ENCODE measurements around the gene MAGEA8.
"Not testable (repeated sequence)": the region's sequence is repeated elsewhere in the genome, so short reads cannot be mapped to it uniquely, and the experiment has no call there.

MAGEA8 gene, protein sequence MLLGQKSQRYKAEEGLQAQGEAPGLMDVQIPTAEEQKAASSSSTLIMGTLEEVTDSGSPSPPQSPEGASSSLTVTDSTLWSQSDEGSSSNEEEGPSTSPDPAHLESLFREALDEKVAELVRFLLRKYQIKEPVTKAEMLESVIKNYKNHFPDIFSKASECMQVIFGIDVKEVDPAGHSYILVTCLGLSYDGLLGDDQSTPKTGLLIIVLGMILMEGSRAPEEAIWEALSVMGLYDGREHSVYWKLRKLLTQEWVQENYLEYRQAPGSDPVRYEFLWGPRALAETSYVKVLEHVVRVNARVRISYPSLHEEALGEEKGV

GRCh38 chrX:149881081-149881711 is at the start of gene MAGEA8:
Gene MAGEA8 (plus strand): TSS chrX:149881183. CDS start chrX:149884273, 3,090 bp downstream.
- DNase-seq (ENCODE audit: low spot score) = no peak

DNA sequence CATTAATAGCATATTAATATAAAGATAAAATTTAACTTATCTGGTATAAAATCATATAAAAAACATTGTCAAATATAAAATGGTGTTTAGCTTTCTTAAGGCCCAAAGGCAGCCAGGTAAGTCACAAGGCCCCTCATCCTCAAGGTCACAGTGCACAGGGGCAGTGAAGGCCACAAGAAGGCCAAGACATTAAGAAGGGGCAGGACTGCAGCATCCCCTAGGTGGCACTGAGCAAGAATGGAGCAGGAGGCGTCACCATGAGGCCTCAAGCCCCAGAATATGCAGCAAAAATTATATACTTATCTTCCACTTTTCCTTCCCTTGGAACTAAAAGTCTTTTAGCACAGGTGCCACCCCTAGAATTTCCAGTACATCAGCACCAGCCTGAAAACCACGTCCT is 49.5 kb upstream of the MAGEA8 start:
- no peak for DNase-seq (ENCODE audit: low spot score)

DNA sequence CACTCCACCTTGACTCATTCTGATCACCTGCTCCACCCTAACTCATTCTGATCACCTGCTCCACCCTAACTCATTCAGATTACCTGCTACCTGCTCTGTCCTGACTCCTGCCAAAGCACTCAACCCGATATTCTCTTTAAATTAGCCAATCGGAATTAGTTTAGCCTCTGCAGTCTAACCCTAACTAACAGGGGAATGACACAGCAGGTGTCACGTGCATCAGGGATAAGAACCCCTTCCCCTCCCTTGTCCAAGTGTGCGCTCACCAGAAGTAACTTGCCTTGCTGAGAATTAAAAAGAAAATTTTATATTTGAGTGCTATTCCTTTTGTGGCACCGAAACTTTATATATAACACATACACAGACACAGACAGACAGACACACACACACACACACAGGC is 44.3 kb upstream of the MAGEA8 start:
- not testable (repeated sequence) for DNase-seq (ENCODE audit: low spot score)

GRCh38 chrX:149837167-149837566 is 43.8 kb upstream of the MAGEA8 start:
- DNase-seq (ENCODE audit: low spot score) = no peak

DNA sequence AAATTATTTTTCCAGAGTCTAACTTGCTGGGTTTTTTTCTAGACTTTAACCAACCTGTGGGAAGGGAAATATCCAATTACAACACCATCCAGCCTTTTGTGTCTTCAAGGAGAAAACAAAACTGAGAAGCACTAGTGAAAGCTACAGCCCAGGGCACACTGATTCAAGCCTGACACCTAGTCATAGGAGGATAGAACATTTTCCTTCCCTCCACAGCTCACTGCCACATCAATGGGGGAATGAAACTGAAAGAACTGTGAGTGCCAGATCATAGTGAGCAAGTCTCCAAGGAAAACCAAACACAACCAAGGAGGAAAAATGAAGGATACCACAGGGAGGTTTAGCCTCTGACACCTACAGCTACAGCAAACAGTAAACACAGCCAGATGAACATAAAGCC is 43.3 kb upstream of the MAGEA8 start:
- DNase-seq (ENCODE audit: low spot score) = no peak

DNA sequence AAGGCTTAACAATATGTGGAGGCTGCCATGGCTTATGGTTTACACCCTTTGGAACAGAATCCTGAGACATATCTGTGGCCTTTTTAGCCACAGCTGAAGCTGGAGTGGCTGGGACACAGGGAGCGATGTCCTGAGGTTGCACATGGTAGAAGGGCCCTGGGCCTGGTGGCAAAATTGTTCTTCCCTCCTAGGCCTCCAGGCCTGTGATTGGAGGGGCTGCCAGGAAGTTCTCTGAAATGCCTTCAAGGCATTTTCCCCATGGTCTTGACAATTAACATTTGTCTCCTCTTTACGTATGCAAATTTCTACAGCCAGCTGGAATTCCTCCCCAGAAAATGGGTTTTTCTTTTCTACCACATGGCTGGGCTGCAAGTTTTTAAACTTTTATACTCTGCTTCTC is 39.1 kb upstream of the MAGEA8 start:
- DNase-seq (ENCODE audit: low spot score) = no peak

- no peak for DNase-seq (ENCODE audit: low spot score)
Measured at GRCh38 chrX:149845385-149845784, 35.6 kb upstream of the MAGEA8 start.

GRCh38 chrX:149846789-149847188 is 34.2 kb upstream of the MAGEA8 start:
- no peak for DNase-seq (ENCODE audit: low spot score)

DNA sequence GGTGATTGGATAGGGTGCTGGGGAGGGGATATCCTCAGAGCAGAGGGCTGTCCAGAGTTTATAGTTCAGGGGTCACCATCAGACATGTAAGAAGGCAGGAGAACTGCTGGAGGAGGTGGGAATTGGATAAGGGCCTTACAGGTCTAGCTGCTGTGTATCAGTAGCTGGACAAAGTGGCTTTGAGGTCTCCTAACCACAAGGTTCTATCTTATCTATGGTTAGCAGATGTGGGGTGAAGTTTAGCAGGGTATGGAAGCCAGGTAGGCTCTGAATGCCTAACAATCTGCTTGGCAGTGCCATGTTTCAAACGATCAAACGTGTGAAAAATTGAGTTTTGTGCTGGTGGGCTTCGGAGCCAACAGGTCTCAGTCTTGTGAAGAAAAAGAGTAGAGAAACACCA is 32.1 kb upstream of the MAGEA8 start:
- no peak for DNase-seq (ENCODE audit: low spot score)

GRCh38 chrX:149849787-149850186 is 31.2 kb upstream of the MAGEA8 start:
- DNase-seq (ENCODE audit: low spot score) = no peak

- no peak for DNase-seq (ENCODE audit: low spot score)
Measured at GRCh38 chrX:149851864-149852263, 29.1 kb upstream of the MAGEA8 start.

GRCh38 chrX:149853925-149854324 is 27.1 kb upstream of the MAGEA8 start:
- no peak for DNase-seq (ENCODE audit: low spot score)

DNA sequence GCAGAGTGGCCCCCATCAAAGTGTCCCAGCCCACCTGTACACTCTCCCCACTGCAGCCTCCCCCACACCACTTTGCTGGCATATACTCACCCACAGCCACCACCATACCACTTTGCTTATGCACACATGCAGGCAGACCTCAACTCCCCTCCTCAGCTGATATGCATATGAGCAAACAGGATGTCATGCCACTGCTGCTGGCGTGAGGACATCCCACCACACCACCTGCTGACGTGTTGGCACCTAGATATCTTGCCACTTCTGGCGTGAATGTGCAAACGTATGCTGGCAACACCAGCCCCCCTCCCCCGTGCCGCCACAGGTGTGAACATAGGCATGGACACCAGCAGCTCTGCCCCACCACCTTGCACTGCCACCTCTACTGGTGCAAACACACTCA is 22.4 kb upstream of the MAGEA8 start:
- DNase-seq (ENCODE audit: low spot score) = no peak

GRCh38 chrX:149860445-149860844 is 20.5 kb upstream of the MAGEA8 start:
- no peak for DNase-seq (ENCODE audit: low spot score)

- DNase-seq (ENCODE audit: low spot score) = no peak
Measured at GRCh38 chrX:149865390-149865789, 15.6 kb upstream of the MAGEA8 start.

- DNase-seq (ENCODE audit: low spot score) = no peak
Measured at GRCh38 chrX:149867488-149867887, 13.5 kb upstream of the MAGEA8 start.

DNA sequence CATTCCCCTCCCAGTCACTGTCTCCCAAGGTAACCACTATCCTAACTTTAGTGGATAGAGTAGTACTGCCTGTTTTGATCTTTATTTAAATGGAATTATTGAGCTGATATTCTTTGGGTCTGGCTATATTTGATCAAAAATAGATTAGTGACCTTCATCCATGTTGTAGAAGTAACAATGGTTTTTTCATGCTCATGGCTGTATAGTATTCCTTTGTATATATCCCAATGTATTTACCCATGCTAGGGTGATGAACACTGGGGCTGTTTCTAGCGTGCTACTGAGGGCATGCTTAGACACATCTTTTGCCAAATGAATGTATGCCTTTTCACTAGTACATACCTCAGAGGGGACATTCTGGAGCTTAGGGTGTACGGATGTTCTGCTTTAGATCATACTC is 10.1 kb upstream of the MAGEA8 start:
- DNase-seq (ENCODE audit: low spot score) = no peak

DNA sequence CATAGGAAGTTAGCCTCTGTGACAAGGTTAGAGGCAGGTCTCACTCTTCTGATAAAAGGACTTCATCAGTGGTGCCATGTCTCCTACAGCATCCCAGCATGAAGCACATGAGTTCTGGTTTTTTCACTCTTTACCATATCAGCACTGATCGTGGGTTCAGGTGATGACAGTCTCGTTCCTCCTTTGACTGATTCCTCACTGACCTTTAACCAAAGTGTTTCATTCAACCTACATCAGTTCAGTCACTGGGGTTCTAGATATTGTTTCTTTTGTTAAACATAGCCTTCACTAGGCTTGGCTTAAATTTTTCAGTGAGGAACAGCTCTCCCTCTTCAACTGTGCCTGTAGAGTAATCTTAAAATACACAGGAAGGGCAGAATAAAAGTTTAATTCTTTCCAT is 9.6 kb upstream of the MAGEA8 start:
- no peak for DNase-seq (ENCODE audit: low spot score)

DNA sequence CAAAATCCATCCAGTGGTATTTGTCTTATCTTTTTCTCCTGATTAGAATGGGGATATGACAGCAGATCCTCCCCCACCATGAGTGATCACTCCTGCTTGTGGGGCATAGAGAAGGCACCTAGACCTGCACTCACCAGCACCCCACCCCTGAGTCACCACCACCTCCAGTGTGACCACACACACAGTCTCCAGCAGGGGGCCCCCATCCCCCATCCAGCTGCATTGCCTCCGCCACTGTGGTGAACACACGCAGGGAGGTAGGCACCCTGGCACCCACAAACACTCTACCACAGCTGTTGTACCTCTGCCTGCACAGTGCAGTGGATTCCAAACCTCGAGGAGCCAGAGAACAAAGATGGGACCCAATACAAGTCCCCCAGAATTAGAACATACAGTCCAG is 9.0 kb upstream of the MAGEA8 start:
- DNase-seq (ENCODE audit: low spot score) = no peak

GRCh38 chrX:149877157-149877556 is 3.8 kb upstream of the MAGEA8 start:
- DNase-seq (ENCODE audit: low spot score) = no peak

DNA sequence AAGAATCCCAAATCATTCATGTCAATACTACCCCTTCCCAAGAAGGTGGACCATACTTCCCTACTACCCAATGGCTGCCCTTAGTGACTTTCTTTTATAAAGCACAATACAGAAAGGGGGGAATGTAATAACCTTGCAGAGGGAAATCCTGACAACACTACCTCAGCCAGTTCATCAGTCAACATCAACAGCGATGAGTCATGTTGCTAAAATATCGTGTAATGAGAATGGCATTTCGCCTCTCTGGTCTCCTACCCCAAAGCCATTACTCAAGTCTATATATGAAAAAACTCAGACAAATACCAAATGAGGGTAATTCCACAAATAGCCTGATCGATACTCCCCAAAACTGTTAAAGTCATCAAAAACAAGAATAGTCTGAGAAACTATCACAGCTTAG is 3.3 kb upstream of the MAGEA8 start:
- no peak for DNase-seq (ENCODE audit: low spot score)

DNA sequence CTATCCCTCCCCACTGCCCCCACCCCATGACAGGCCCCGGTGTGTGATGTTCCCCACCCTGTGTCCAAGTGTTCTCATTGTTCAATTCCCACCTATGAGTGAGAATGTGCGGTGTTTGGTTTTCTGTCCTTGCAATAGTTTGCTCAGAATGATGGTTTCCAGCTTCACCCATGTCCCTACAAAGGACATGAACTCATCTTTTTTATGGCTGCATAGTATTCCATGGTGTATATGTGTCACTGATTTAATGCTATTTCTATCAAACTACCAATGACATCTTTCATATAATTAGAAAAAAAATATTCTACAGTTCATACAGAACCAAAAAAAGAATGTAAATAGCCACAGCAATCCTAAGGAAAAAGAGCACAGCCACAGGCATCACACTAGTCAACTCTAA is 9.8 kb downstream of the MAGEA8 start:
- not testable (repeated sequence) for DNase-seq (ENCODE audit: low spot score)

DNA sequence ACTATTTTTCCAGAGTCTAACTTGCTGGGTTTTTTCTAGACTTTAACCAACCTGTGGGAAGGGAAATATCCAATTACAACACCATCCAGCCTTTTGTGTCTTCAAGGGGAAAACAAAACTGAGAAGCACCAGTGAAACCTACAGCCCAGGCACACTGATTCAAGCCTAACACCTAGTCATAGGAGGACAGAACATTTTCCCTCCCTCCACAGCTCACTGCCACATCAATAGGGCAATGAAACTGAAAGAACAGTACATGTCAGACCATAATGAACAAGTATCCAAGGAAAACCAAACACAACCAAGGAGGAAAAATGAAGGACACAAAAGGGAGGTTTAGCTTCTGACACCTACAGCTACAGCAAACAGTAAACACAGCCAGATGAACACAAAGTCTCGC is 17.6 kb downstream of the MAGEA8 start:
- DNase-seq (ENCODE audit: low spot score) = no peak
